NCI-H187 (cell line): ENCODE data around the gene SND1.
A peak's percentile ranks its signal among the peaks of the same experiment; 100 is the strongest.

Experiments
- DNase-seq, 2 experiments: peaks; one replicate each; lab custom pipeline; 2025; lab: John Stamatoyannopoulos, UW

SND1 gene

DNA sequence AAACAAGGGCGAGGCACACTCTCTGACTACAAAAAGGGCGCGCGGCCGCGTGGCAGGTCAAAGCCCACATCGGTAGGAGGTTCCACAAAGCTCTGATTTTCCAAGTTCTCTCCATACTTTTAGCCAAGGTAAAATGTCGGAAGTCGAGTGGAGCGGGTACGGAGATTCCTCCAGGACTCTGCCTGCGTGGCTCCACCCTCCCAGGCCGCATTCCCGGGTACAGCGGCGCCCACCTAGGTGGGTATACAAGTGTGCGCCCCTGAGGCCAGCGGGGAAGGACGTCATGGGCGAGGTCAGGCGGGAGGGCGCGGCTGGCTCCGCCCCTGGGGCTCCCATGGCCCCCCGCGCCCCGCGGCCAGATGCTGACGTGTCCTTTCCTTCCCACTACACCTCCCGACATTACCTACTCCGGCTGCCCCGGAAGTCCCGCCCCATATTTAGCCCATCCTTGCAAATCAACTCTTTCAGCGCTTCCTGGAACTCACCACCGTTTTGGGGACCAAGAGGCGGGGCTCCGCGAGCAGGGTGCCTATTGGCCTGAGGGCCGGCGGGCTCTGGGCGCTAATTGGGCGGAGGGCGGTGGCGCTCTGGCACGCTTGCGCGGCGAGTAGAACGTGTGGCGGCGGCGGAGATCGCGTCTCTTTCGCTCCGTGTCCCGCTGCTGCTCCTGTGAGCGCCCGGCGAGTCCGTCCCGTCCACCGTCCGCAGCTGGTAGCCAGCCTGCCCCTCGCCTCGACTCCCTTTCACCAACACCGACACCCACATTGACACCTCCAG is at the start of gene SND1:
Gene SND1, plus strand, starts transcription at position 639 of the 777 bp plus-strand sequence. CDS start 180 bp downstream, outside the sequence.
- peak; percentile 94 to 98 for DNase-seq

DNA sequence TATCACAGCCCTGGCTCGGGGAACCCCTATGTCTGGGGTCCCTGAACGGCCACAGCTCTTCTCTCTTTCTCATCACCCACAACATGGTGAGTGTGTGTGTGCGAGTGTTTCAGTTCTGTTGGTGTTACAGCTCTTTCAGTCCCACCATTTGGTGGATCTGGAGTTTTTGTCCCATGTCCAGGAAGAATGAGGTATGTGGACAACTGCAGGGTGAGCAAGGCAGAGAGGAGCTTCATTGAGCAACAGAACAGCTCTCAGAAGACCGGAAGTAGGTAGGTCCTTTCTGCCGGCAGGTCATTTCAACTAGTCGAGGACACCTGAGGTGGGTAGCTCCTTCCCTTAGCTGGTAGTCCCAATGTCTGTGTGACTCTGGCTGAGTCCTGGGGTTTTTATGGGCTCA is 43.5 kb upstream of the SND1 start:
- DNase-seq, result no peak

DNA sequence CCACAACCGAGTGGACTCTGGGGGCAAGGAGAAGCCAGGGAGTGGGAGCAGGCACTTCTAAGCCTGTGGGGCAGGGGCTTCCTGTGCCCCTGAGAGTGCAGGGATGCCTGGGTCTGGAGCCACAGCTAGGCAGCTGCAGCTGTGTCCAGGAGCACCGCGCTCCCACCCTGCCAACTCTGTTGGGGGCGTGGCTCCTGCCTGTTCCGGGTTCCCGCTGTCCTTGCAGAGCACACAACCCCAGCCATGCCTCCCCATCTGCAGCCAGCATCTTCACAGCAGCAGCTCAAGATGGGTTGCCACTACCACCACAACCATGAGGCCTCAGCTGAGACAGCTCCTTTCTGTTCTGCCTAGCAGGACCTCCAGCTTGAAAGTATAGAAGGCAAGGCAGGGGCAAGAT is 42.7 kb upstream of the SND1 start:
- no peak for DNase-seq

DNA sequence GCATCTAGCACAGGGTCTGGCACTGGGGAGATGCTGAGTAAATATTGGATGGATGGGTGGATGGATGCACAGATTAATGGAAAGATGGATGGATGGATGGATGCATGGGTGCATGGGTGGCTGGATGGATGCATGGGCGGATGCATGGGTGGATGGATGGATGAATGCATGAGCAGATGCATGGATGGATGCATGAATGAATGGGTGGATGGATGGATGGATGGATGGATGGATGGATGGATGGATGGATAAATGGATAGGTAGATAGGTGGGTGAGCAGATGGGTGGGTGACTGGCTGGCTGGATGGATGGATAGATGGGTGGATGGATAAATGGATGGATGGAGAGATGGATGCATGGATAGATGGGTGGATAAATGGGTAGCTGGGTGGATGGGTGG is 39.7 kb upstream of the SND1 start:
- DNase-seq, result no peak

DNA sequence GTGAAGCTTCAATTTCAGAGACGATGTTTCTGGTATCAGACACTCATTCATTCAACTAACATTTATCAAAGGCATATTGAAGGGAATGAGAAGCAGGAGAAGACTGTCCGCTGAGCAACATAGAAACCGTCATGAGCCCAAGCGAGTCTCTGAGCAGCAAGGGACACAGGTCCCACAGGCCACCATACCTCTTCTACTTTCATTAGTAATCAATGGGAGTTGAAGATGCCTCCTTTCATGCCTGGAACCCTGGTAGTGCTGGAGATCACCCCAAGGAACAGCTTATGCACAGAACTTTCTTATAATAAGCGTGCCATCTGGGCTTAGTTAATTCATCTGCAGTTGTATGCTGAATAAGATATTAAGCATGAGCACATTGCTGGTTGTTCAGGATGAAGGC is 35.3 kb upstream of the SND1 start:
- DNase-seq, result no peak

DNA sequence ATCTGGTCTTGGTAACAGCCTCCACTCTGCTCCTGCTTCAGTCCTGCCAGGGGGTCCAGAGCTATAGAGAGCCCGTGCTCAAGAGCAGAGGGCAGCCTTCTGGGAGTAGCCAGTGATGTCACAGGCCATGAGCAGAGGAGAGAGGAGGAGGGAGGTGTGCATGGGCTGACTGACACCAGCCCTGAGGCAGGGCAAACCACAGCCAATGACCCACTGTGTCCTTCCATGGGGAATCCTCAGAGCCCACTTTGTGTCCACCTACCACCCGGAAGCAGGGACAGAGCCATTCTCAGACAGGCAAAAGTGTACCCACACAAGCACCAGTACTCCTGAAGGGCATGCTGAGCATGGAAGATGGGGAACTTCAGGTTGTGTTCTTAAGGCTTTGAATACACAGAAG is 34.0 kb upstream of the SND1 start, which contains the start of gene PAX4:
Gene PAX4, minus strand, starts transcription at position 101 of the 400 bp plus-strand sequence. CDS start 2,214 bp downstream, outside the sequence.
- no peak for DNase-seq

DNA sequence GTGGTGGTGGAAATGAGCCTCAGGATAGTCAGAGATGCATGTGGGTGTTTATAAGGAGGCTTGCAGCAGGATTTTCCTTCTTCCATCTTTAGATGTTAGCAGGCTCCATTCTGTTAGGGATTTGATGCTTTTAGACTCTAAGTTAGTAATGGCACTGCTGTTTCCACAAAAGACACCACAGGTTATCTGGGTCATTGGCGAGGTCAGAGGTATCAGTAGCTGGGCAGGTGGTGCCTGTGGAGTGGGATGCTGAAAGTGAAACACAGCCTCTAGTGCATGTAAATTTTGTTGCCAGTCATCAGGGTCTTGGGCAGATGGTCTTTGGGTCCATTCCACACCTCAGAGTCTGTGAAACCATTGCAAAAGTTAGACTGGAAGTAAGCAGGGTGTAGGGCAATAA is 33.2 kb upstream of the SND1 start:
- no peak for DNase-seq

DNA sequence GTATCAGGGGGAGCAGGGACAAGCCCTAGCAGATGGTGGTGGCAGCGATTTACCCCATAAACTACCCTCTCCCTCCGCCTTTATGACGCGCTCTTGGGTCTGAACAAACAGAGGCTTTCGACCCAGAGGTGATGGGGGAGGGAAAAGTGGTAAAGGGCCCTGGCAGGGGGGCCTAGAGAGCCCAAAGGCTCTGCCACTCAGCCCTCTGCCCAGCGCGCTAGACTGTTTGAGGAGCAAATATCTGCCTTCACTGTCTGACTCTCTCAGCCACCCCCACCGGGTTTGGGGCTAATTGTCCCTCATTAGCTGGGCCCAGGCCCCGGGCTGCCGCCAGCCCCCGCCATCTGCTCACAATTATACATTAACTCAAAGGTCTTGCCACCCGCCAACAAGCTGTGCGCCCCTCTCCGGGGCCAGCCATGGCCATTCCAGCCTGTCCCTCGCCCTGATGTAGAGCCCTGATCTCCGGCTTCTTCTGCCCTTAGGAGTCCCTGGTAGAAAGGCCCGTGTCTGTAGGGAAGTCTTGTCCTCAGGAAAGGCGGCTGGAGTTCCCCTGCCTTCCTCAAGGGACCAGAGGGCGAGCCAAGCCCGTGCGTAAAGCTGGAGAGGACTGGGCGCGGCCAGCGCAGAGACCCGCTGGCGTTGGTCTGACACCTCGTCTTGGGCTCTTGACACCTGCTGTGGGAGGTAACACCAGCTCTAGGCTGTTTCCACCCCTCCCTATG is 32.2 kb upstream of the SND1 start:
- DNase-seq, result no peak

DNA sequence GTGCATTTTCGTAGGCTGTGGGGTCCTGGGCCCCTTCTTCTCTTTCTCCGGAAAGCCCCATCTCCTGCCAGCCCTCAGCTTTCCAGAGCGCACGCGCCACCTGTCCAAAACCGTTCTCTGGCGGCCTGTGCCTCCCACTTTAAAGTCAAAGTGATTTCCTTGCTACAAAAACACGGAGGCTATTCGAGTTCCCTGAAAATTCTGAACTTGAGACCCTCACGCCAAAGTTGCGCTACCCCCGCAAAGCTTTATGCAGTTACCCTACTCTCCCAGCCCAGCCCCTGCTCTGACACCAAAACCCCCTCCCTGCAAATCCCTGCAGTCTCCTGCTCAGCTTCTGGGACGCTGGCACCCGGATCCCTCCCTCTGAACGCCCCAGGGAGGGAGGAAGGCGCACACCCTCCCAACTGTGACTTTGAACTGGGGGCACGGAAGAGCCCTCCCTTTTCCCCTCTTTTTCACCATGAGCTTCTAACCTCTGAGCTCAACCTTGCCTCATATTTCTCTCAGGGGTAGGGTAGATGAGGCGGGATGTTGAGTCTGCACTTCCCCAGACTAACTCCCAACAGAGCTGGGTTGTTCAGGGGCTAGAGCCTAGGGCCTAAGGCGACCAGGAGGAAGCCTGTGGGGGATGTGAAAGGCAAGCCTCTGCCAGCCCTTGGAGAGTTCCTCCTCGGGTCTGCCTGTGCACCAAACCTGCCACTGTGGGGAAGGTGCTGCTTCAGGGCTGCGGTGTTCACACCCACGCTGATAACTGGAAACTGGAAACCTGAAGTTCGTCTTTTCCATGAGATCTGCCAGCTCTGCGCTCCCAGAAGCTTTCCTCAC is 31.4 kb upstream of the SND1 start:
- DNase-seq, result no peak

DNA sequence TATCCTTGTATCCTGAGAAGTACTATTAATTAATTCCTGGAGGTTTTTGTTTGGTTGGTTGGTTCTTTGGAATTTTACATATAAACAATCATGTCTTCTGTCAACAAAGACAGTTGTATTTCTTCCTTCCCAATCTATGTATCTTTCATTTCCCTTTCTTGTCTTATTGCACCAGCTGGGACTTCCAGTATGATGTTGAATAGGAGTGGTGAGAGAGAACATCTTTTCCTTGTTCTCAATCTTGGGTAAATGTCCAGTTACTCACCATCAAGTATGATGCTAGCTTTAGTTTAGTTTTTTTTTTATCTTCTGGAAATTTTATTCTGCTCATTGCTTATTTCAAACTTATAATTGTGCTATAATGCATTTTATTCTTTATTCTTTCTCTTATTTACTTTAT is 26.7 kb upstream of the SND1 start:
- DNase-seq, result no peak

DNA sequence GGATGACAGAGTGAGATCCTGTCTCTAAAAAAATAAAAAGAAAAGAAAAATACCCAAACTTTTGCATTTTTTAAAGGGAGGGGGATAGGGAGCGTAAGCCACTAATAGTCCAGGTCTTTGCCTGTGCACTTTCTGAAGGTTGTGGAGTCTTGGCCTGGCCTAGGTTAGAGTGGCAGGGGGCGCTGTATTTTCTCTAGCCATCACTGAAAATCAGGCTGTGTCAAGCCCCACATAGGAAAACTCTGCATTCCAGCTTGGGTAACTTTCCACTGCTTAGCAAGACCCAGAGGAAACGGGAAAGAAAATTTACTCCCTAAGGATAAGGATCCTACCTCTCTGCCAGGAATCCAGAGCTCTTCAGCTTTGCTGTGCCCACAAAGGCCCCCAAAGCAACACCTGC is 23.5 kb upstream of the SND1 start:
- no peak for DNase-seq

DNA sequence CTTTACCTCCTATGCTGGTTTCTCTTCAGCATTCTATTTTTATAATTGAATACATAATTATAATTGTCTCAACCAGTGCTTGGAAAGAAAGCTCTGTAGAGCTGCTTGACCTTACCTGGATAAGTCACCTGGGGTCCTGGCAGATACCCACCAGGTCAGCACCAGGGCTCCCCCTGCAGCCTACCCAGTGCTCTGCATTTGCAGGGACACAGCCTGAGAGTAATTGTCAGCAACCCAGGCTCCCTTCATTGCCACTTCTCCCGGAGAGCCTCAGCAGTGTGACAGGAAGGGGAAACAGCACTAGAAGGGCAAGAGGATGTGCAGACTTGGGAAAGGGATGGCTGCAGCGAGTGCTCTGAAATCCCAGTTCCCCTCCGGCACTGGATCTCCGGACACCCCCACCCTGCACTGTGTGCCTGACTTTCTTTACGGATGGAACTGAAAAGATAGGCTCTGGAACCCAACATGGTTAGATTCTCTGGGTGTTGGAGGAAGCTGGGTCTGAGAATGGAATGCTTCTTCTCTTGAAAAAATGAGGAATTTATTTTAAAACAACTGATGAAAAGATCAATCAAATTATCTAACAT is 22.6 kb upstream of the SND1 start:
- no peak for DNase-seq

DNA sequence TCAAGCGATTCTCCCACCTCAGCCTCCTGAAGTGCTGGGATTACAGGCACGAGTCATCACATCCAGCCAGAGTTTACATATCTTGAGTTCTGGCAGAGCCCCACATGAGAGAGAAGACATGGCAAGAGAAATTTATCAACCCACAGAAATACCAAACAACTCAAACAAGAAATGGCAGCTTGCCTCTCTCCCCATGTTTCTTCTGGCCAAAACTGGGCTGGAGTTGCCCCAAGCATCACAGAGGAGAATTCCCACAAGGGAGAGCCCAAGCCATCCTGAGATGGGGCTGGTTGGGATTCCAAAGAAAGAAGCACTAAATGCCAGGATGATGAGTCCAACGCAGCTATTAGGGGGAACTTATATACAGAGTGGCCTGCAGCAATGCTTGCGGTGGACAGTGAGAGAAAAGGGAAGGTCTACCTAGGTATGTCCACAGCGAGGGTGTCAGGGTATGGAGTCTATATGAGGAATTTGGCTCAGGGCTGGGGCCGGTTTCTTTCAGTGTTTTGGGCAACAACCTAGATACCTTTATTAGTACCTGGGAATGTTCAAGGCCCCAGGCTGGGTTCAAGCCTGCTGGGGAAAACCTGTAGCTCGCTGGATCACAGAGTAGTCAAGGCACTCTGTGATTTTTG is 19.6 kb upstream of the SND1 start:
- no peak for DNase-seq

DNA sequence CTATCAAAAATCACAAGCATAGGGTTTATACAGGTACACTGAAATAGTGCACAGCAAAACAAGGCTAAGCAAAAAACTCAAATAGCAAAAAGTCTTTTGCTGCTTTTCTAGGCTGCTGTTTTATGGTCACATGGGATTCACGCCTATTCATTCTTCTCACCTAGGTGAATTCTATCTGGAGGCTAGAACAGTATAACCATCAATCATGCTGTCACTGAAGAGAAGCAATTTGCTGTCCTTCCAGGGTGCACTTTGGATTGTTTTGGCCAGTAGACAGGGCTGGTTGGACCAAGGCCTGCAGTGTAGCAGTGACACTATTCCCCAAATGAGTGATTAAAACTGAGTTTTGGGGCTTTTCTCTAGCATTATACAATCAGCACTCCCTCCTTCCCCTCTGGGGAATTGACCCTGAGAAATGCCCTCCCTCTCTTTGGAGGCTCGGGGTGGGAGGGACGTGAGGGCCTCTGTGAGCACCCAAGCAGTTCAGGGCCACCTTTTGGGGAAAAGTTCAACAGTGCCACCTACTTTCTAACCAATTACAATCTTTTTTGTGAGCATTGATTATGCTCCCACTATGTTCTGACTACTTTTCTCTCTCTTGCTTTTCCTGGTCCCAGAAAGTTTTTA is 16.2 kb upstream of the SND1 start:
- no peak for DNase-seq

DNA sequence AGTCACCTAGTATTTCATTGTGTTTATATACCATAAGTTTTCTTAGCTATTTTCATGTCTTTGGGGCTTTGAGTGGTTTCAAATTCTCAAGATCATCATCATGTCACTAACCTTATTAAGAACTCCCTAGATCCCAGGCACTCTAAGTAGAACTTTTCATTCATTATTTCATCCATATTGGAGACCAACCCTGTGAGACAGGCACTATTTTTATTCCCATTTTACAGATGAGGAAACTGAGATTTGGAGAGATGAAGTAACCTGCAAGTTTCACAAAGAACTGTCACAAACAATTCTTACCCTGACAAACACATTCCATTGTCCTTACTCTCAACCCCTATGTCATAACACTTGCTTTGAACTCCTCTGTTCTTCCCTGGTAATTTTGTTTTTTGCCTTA is 13.8 kb upstream of the SND1 start:
- no peak for DNase-seq

DNA sequence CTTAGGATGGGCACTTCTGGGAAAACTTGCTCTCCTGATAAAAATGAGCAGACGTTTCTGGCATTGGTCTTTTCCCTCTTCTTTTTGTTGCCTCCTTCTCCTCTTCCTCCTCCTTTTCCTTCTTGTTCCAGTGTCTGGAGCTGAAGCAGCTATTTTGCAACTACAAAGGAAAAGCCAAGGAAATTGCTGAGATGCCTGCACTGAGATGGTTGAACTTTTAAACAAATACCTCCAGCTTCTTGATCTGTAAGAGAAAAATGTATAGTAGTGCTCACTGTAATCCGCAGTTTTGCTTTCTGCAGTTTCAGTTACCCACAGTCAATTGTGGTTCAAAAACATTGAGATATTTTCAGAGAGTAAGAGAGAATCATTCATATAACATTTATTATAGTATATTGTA is 7.5 kb upstream of the SND1 start:
- no peak for DNase-seq

DNA sequence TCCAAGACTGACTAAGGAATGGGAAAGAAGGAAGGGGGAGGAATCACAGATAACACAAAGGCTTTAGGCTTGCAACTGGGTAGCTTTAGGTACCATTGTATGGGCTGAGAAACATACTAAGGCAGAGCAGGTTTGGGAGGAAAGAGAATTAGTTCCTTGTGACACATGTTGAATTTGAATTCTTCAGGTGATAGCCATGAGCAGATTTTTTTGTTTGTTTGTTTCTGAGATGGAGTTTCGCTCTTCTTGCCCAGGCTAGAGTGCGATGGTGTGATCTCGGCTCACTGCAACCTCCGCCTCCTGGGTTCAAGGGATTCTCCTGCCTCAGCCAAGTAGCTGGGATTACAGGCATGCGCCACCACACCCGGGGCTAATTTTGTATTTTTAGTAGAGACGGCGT is 4.4 kb upstream of the SND1 start:
- no peak for DNase-seq

DNA sequence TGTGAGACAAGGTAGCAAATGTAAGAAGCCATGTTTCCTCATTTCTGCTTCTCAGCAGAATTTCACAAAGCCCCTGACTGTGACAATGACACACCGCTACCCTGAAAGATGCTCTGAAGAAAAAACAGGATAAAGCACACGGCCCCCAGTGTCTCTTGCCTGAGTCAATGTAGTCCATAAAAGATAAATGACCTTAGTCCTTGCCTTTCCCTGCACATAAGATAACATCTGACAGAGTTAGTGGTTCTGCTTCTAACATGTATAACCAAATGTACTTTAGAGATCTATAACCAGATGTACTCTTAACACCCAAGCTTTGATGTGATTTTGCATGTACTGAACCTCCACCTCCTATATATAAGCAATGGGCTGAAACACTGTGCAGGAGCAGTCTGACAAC is 3.0 kb upstream of the SND1 start:
- DNase-seq, result no peak

DNA sequence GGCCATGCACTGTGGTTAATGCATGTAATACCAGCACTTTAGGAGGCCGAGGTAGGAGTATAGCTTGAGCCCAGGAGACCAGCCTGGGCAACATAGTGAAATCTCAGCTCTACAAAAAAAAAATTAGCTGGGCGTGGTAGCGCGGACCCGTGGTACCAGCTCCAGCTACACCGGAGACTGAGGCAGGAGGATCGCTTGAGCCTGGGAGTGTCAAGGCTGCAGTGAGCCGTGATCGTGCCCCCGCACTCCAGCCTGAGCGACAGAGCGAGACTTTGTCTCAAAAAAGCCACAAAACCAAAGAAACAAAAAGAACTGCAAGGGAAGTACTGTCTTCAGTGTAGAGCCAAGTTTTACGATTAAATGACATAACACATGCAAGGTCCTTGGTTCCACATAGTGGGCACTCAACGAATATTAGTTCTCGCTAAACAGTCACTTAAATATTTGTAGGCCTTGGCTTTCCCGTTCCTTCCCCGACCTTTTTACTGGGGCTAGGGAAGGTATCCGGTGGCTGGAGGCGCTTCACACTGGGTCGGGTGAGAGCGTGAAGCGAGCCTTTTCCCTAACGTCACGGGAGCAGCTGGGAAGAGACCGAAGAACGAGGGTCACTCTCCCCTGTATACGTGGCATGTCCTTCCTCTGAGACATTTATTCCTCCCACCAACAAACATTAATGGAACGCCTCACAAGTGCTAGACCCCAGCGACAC is 993 bp upstream of the SND1 start:
- DNase-seq, result peak in 1 of 2 experiments; percentile 57
